DND-41 (cell line): Measurements from ENCODE around the gene WDPCP.

Source experiments
- ATAC-seq: fragments of 200-7000 bp; cut with Tn5 transposase; 3 replicates; pipeline ENCODE4 v1.9.1; 2021; ENCODE audit warnings: low read depth; ENCODE audit not compliant: insufficient read depth
- DNase-seq: peaks from one replicate; pipeline ENCODE4 v3.0.0-alpha.2; 2020
- H2AFZ ChIP-seq: 2 replicates; pipeline ENCODE4 v1.6.0; 2012; ENCODE audit warnings: low read depth, low read length
- H3K27ac ChIP-seq: 2 replicates; pipeline ENCODE4 v1.5.1; 2012; ENCODE audit warnings: low read length, inconsistent platforms
- H3K27me3 ChIP-seq: fragments of 200-600 bp; sonication (generic); 2 replicates; pipeline ENCODE4 v1.6.0; 2012; ENCODE audit warnings: low read length, mild to moderate bottlenecking, inconsistent platforms; ENCODE audit not compliant: insufficient read depth, poor library complexity
- H3K36me3 ChIP-seq: 2 replicates; pipeline ENCODE4 v1.5.1; 2012; ENCODE audit warnings: low read length, inconsistent platforms; ENCODE audit not compliant: insufficient read depth
- H3K4me1 ChIP-seq: 2 replicates; pipeline ENCODE4 v1.5.1; 2012; ENCODE audit warnings: mild to moderate bottlenecking, low read length; ENCODE audit not compliant: insufficient read depth
- H3K4me2 ChIP-seq: 2 replicates; pipeline ENCODE4 v1.6.0; 2012; ENCODE audit warnings: mild to moderate bottlenecking, moderate library complexity, low read length, inconsistent platforms; ENCODE audit not compliant: insufficient read depth
- H3K4me3 ChIP-seq, 2 experiments: fragments of 200-600 bp in 1 of 2; shearing (Covaris generic) in 1 of 2; 2 replicates each; pipeline ENCODE4 v1.5.1; 2012 to 2016; ENCODE audit warnings: inconsistent platforms in 2 of 2, low read length in 2 of 2, mild to moderate bottlenecking in 2 of 2, low read depth in 1 of 2, moderate library complexity in 1 of 2
- H3K79me2 ChIP-seq: 2 replicates; pipeline ENCODE4 v1.6.0; 2012; ENCODE audit warnings: low read length, inconsistent platforms; ENCODE audit not compliant: insufficient read depth
- H3K9ac ChIP-seq: 2 replicates; pipeline ENCODE4 v1.6.0; 2012; ENCODE audit warnings: low read depth, mild to moderate bottlenecking, inconsistent platforms, low read length, moderate library complexity
- H3K9me3 ChIP-seq: 2 replicates; pipeline ENCODE4 v1.5.1; 2012; ENCODE audit warnings: low read length, moderate library complexity, mild to moderate bottlenecking, inconsistent platforms; ENCODE audit not compliant: insufficient read depth, severe bottlenecking
- H4K20me1 ChIP-seq: 2 replicates; pipeline ENCODE4 v1.6.0; 2012; ENCODE audit warnings: low read length; ENCODE audit not compliant: insufficient read depth
- EZH2 ChIP-seq: IDR thresholded peaks from 3 replicates; pipeline ENCODE4 v1.6.1; 2012; ENCODE audit warnings: borderline replicate concordance, low read depth, mild to moderate bottlenecking, moderate library complexity, low read length, inconsistent platforms; ENCODE audit not compliant: severe bottlenecking
- TF ChIP-seq, protein P1 (sequence below): IDR thresholded peaks from 2 replicates; pipeline ENCODE4 v1.5.1; 2012; ENCODE audit warnings: borderline replicate concordance, low read length, moderate library complexity, mild to moderate bottlenecking; ENCODE audit not compliant: poor library complexity, severe bottlenecking; ENCODE audit errors: extremely low read depth

Gene WDPCP

DNA sequence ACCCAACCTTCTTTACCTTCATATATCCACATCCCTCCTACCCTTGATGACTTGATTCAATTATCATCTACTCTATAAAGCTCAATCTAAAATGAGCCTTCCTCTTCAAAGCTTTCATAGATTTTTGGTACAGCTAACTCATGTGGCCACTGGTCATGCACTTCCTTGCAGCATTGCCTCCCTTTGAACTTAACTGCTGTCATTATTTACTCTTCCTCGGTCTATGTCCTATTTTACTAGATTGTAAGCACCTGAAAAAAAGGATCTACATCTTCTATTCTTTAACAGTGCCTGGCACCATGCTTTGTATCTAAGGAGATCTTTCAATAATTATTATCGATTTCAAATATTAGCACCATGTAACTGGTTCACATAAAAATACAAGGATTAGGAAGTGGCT is 31.1 kb upstream of the WDPCP start:
- no peak overlapping the region for H3K4me3 ChIP-seq
- no peaks in the 10 kb centered on the region for H3K4me1 ChIP-seq
- H3K4me2 ChIP-seq, result no peak overlapping the region
- H3K36me3 ChIP-seq, result no peaks in the 10 kb centered on the region
- TF ChIP-seq, protein P1, sequence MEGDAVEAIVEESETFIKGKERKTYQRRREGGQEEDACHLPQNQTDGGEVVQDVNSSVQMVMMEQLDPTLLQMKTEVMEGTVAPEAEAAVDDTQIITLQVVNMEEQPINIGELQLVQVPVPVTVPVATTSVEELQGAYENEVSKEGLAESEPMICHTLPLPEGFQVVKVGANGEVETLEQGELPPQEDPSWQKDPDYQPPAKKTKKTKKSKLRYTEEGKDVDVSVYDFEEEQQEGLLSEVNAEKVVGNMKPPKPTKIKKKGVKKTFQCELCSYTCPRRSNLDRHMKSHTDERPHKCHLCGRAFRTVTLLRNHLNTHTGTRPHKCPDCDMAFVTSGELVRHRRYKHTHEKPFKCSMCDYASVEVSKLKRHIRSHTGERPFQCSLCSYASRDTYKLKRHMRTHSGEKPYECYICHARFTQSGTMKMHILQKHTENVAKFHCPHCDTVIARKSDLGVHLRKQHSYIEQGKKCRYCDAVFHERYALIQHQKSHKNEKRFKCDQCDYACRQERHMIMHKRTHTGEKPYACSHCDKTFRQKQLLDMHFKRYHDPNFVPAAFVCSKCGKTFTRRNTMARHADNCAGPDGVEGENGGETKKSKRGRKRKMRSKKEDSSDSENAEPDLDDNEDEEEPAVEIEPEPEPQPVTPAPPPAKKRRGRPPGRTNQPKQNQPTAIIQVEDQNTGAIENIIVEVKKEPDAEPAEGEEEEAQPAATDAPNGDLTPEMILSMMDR, result no peak
- no peak for TF ChIP-seq EZH2
- no peaks in the 10 kb centered on the region for H3K79me2 ChIP-seq
- DNase-seq, result no peak
- H3K27me3 ChIP-seq, result no peaks in the 10 kb centered on the region
- no peak overlapping the region for H2AFZ ChIP-seq
- ATAC-seq, result no peak
- H3K9ac ChIP-seq, result no peak overlapping the region
- H4K20me1 ChIP-seq, result no peaks in the 10 kb centered on the region
- no peak overlapping the region for H3K27ac ChIP-seq
- H3K9me3 ChIP-seq, result no peaks in the 10 kb centered on the region

DNA sequence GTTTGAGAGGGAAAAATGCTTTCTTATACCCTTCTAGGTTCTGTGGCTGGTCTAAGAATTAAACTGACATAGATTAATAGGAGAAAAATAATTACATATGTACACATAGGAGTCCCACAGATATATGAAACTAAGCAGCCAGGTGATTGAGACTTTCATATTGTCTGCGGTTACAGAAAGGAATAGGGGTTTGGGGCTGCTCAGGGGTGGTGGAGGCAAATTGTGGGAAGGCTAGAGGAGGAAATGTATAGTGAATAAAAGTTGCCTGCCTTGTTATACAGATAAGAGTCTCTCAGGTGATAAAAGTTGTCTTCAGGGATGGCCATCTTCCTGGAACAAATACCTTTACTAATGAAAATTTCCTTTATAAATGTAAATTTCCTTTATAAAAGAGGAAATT is 29.1 kb upstream of the WDPCP start:
- no peaks in the 10 kb centered on the region for H3K79me2 ChIP-seq
- no peak overlapping the region for H2AFZ ChIP-seq
- no peak overlapping the region for H3K4me3 ChIP-seq
- DNase-seq, result no peak
- no peaks in the 10 kb centered on the region for H3K27me3 ChIP-seq
- no peaks in the 10 kb centered on the region for H3K36me3 ChIP-seq
- TF ChIP-seq, protein P1, result no peak
- TF ChIP-seq EZH2, result no peak
- H3K4me1 ChIP-seq, result no peaks in the 10 kb centered on the region
- H4K20me1 ChIP-seq, result no peaks in the 10 kb centered on the region
- H3K9me3 ChIP-seq, result no peaks in the 10 kb centered on the region
- no peak overlapping the region for H3K27ac ChIP-seq
- no peak overlapping the region for H3K9ac ChIP-seq
- ATAC-seq, result no peak
- H3K4me2 ChIP-seq, result no peak overlapping the region

DNA sequence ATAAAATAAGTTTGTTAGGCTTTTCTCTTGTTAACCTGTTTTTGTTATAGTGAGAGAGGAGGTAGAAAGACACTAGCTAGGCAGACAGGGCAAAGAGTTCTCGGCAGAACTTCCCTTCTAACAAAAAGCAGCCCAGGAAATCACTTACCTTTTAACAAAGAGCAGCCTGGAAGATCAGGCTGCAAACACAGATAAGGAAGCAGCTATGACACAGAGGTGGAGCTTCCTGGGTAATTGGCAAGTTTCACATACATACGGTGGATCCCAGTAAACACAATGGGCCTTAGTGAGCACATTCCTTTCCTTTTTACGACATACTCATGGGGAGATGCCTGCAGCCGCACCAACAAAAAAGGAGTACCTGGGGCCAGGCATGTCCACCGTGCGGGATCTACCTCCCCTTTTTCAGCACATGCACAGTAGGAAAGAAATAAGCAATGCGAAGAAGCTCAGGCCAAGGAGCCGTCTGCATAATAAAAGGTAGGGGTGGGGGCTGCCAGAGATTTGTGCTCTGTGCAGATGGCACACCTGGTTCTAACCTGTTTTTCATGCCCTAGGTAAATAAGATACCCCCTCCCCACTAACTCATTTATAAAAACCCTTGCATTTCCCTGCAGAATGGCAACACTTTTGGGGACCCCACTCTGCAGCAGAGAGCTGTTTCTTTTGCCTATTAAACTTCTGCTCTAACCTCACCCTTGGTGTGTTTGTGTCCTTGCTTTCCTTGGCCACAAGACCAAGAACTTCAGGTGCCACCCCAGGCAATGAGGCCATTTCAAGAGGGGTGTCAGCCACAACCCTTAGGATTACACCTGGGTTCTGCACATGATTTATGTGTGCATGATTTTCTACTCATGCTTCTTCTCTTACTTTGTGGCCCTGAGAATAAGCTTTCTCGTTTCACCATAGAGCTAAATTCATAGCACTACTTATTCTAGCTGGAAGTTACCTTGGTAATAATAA is 27.0 kb upstream of the WDPCP start:
- Histone ChIP-seq H2AFZ (no peak overlapping the region), H3K79me2 (no peaks in the 10 kb centered on the region), H3K9me3 (no peaks in the 10 kb centered on the region), H3K4me3 (no peak overlapping the region), H3K27me3 (no peaks in the 10 kb centered on the region), H3K4me2 (no peak overlapping the region), H3K4me1 (no peaks in the 10 kb centered on the region), H3K36me3 (no peaks in the 10 kb centered on the region), H4K20me1 (no peaks in the 10 kb centered on the region), H3K9ac (no peak overlapping the region), H3K27ac (no peak overlapping the region)
- TF ChIP-seq, protein P1, result no peak
- TF ChIP-seq EZH2, result no peak
- DNase-seq, result no peak
- no peak for ATAC-seq
